ENCODE results near the gene IL5RA. TPM values are rescaled to one million over a fixed set of nuclear protein-coding genes. Genes with fewer than 3 reads are reported as not detected.

IL5RA gene
- total RNA-seq, 3 donors from 2014 or later = 0.14 to 0.57 (median 0.24) TPM

DNA sequence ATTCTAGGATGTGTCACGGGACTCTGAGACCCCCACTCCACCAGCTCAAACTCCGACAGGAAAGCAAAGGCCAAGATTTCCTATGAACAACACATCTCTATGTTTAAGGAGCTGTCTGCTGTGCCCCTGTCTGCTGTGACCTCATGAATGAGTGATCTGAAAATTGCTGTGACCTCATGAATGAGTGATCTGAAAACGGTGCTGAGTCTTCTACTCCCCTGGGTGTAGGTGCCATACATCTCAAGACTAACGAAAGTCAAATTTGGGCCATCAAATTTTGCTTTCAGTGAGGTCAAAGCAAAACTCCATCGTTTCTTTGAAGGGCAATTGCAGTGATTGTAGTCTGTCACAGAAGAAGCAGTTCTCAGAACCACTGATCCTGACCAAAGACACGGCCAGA lies 24.4 kb downstream of the IL5RA start:
- H3K4me3 ChIP-seq = no peak overlapping the region
- ATAC-seq = no peak
- intact Hi-C loops (cut with DNase I, micrococcal nuclease) = no loop called here
- H3K4me1 ChIP-seq (ENCODE audit: low read depth) = no peaks in the 10 kb centered on the region
- H3K36me3 ChIP-seq (ENCODE audit: low read depth) = no peaks in the 10 kb centered on the region
- no peaks in the 10 kb centered on the region for H3K9me3 ChIP-seq
- TF ChIP-seq CTCF (IDR thresholded peaks at IDR 0.05) = no peak
- no peak for DNase-seq

DNA sequence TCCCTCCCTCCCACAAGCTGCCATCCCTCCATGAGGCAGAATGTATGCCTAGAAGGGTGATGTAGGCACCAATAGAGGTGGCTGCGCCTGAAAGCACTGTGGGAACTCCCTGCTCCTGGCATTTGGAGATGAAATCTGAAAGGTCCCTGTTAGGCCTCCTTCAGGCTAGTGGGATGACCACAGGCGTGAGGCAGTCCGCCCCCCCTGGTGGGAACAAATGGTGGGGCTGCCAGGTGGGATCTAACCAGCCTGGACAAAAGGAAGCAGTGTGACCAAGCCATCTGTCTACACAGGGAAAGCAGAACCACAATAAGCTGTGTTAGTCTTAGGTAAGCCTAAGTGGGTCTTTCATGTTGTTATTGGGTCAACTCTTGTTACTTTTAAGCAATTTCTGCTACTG lies 25.3 kb downstream of the IL5RA start:
- DNase-seq (no peak), ATAC-seq (no peak)
- Histone ChIP-seq H3K4me3 (no peak overlapping the region), H3K36me3 (ENCODE audit: low read depth) (no peaks in the 10 kb centered on the region), H3K9me3 (no peaks in the 10 kb centered on the region), H3K4me1 (ENCODE audit: low read depth) (no peaks in the 10 kb centered on the region)
- intact Hi-C loops (cut with DNase I, micrococcal nuclease) = no loop called here
- no peak for TF ChIP-seq CTCF (IDR thresholded peaks at IDR 0.05)

GRCh38 chr3:3082234-3082924 lies 27.8 kb downstream of the IL5RA start:
- Histone ChIP-seq H3K36me3 (ENCODE audit: low read depth) (no peaks in the 10 kb centered on the region), H3K4me1 (ENCODE audit: low read depth) (no peaks in the 10 kb centered on the region), H3K9me3 (no peaks in the 10 kb centered on the region), H3K4me3 (no peak overlapping the region)
- no peak for DNase-seq
- intact Hi-C loops (cut with DNase I, micrococcal nuclease) = no loop called here
- no peak for ATAC-seq
- TF ChIP-seq CTCF (IDR thresholded peaks at IDR 0.05) = no peak

DNA sequence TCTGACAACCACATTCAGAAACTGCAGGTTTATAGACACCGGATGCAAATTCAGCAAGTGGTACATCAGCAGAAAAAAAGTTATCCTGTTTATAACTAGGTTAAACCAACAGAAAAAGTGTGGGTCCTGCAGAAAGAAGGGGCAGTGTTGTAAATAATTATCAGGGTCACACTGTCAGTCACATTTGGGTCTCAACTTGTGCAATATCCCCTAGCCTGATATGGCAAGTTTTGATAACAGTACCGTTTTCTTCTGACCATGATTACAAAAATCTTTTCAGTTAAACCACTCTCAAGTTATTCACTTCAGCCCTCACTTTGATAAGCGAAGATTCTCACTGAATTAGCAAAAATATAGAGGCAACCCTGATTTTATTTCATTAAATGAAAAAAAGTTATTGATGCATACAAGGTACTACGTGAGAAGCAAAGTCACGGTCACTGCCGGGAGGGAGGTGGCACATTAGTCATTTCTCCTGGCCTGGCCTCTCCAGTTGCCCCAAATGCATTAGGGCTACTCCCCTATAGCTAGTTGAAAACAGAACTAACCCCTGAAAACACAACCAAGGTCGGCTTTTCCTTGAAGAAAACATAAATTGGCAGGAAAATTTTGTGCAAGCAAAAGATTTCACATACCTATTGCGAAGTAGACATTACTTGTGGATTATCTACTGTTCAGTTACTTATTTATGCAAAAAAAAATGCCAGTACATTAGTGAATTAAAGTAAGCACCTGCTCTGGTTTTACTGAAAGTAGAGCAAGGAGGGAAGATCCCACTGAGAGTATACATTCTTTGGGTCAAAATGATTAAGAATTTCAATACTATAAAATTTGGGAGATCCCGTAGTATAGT lies 28.6 kb downstream of the IL5RA start:
- intact Hi-C loops (cut with DNase I, micrococcal nuclease) = no loop called here
- no peak for TF ChIP-seq CTCF (IDR thresholded peaks at IDR 0.05)

GRCh38 chr3:3080309-3080708 lies 29.9 kb downstream of the IL5RA start:
- Histone ChIP-seq H3K4me3 (no peak overlapping the region), H3K9me3 (no peaks in the 10 kb centered on the region), H3K4me1 (ENCODE audit: low read depth) (no peaks in the 10 kb centered on the region), H3K36me3 (ENCODE audit: low read depth) (no peaks in the 10 kb centered on the region)
- ATAC-seq = no peak
- intact Hi-C loops (cut with DNase I, micrococcal nuclease) = no loop called here
- TF ChIP-seq CTCF (IDR thresholded peaks at IDR 0.05) = no peak
- DNase-seq = no peak

More for the DNA sequence above, 28.6 kb downstream of the IL5RA start:
- no peak for DNase-seq
- Histone ChIP-seq H3K4me3 (no peak overlapping the region), H3K9me3 (no peaks in the 10 kb centered on the region), H3K4me1 (ENCODE audit: low read depth) (no peaks in the 10 kb centered on the region), H3K36me3 (ENCODE audit: low read depth) (no peaks in the 10 kb centered on the region)
- ATAC-seq = no peak
